BJ (cell line): Measurements from ENCODE around the gene CGB8. TPM values are rescaled to one million over a fixed set of nuclear protein-coding genes. Genes with fewer than 3 reads are reported as not detected.
A peak's percentile ranks its signal among the peaks of the same experiment; 100 is the strongest.

ENCODE experiments used
- CTCF ChIA-PET: fragments of 350-600 bp; formaldehyde crosslinking; extraction: SDS; loops from one replicate; lab custom pipeline; 2021; ENCODE audit warnings: antibody characterized with exemption, inconsistent platforms; lab: Yijun Ruan, JAX
- POLR2A ChIA-PET: fragments of 300-600 bp; sonication (Branson Sonifier 250); formaldehyde crosslinking; extraction: SDS; loops from one replicate; lab custom pipeline; 2021; ENCODE audit warnings: antibody characterized with exemption; lab: Charles Lee
- DNase-seq: peaks from one replicate; pipeline ENCODE4 v3.0.0-alpha.2; 2011; ENCODE audit warnings: low read depth
- H3K27me3 ChIP-seq: 2 replicates; pipeline ENCODE4 v1.6.0; 2011; ENCODE audit warnings: low read length; ENCODE audit not compliant: control insufficient read depth, insufficient read depth
- H3K36me3 ChIP-seq: 2 replicates; pipeline ENCODE4 v1.5.1; 2011; ENCODE audit warnings: low read length; ENCODE audit not compliant: control insufficient read depth, insufficient read depth
- H3K4me3 ChIP-seq: 2 replicates; pipeline ENCODE4 v1.5.1; 2011; ENCODE audit warnings: low read depth, mild to moderate bottlenecking, control low read depth, low read length
- polyA plus RNA-seq: library from polyadenylated mRNA; depleted of rRNA; stranded (reverse); fragments of >200 nt; gene quantifications from 2 replicates; pipeline ENCODE4 v1.2.3, GENCODE V29; 2011
- TF ChIP-seq, protein P1 (sequence below): IDR thresholded peaks from 2 replicates; pipeline ENCODE4 v1.5.1; 2011; ENCODE audit warnings: low read depth, mild to moderate bottlenecking, control low read depth, inconsistent platforms, low read length, moderate library complexity; ENCODE audit not compliant: insufficient read depth

CGB8 gene
- polyA plus RNA-seq, 1 experiment: not detected

DNA sequence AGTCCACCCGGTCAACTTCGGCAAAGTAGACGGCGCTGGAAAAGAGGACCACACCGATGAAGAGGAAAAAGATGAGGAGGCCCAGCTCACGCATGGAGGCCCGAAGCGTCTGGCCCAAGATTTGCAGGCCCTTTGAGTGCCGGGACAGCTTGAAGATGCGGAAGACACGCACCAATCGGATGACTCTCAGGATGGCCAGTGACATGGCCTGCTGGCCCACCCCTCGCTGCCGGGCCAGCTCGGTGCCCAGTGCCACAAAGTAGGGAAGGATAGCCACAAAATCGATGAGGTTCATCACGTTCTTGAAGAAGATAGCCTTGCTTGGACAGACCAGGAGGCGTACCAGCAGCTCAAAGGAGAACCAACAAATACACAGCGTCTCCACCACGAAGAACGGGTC is 21.5 kb upstream of the CGB8 start:
- POLR2A ChIA-PET: no interaction called here

GRCh38 chr19:49069026-49069425 is 20.1 kb upstream of the CGB8 start:
- Histone ChIP-seq H3K4me3 (no peak overlapping the region), H3K36me3 (no peaks in the 10 kb centered on the region), H3K27me3 (peaks cover 28% of the 10 kb centered on the region)
- ChIA-PET CTCF (interaction anchor here (0.8 to 1.7 kb wide), 3 partner anchors 69 to 156 kb away, joined by 3 to 5 read pairs (median 3); no protein-coding TSS in a partner anchor), POLR2A (no interaction called here)
- TF ChIP-seq, protein P1, sequence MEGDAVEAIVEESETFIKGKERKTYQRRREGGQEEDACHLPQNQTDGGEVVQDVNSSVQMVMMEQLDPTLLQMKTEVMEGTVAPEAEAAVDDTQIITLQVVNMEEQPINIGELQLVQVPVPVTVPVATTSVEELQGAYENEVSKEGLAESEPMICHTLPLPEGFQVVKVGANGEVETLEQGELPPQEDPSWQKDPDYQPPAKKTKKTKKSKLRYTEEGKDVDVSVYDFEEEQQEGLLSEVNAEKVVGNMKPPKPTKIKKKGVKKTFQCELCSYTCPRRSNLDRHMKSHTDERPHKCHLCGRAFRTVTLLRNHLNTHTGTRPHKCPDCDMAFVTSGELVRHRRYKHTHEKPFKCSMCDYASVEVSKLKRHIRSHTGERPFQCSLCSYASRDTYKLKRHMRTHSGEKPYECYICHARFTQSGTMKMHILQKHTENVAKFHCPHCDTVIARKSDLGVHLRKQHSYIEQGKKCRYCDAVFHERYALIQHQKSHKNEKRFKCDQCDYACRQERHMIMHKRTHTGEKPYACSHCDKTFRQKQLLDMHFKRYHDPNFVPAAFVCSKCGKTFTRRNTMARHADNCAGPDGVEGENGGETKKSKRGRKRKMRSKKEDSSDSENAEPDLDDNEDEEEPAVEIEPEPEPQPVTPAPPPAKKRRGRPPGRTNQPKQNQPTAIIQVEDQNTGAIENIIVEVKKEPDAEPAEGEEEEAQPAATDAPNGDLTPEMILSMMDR: no peak
- DNase-seq: no peak

More for the DNA sequence above, 21.5 kb upstream of the CGB8 start:
- CTCF ChIA-PET: interaction anchor here (0.8 to 1.8 kb wide), 4 partner anchors 14 to 143 kb away, joined by 3 to 4 read pairs (median 3); no protein-coding TSS in a partner anchor
- H3K27me3 ChIP-seq: peaks cover 25% of the 10 kb centered on the region
- no peaks in the 10 kb centered on the region for H3K36me3 ChIP-seq
- H3K4me3 ChIP-seq: no peak overlapping the region
- TF ChIP-seq, protein P1: no peak
- no peak for DNase-seq

DNA sequence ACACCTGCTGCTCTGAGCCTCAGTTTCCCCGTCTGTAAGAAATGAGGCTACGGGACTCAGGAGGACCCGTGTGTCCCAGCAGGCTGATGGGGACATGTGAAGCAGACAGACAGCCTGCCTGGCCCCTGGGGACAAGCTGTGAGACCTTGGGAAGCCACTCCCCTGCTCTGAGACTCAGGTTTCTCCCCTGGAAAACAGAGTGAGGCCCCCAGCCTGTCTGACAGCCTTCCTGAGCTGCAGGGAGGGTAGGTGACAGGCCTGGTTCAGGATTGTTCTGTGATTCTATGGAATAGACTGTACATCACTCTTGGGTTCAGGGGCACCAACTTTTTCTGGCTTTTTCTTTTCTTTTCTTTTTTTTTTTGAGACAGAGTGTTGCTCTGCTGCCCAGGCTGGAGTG is 18.6 kb upstream of the CGB8 start:
- Histone ChIP-seq H3K27me3 (peaks cover 20% of the 10 kb centered on the region), H3K4me3 (no peak overlapping the region), H3K36me3 (no peaks in the 10 kb centered on the region)
- TF ChIP-seq, protein P1: no peak
- no peak for DNase-seq
- POLR2A ChIA-PET: no interaction called here
- CTCF ChIA-PET: no interaction called here

GRCh38 chr19:49065905-49066512 is 17.1 kb upstream of the CGB8 start:
- peaks cover 17% of the 10 kb centered on the region for H3K27me3 ChIP-seq
- no peak for DNase-seq
- H3K4me3 ChIP-seq: no peak overlapping the region
- POLR2A ChIA-PET: no interaction called here
- no peaks in the 10 kb centered on the region for H3K36me3 ChIP-seq
- TF ChIP-seq, protein P1: no peak
- CTCF ChIA-PET: no interaction called here

GRCh38 chr19:49064768-49065611 is 16.1 kb upstream of the CGB8 start, which contains the start of gene NTF4:
TSS of gene NTF4 (minus strand) at chr19:49064818. CDS start at chr19:49061997, 2,821 bp downstream.
- ChIA-PET CTCF (interaction anchor here (0.8 to 0.9 kb wide), 2 partner anchors 10 to 71 kb away, joined by 3 read pairs; partner anchors contain the start of genes GYS1 and RUVBL2), POLR2A (interaction anchor here (0.8 kb wide), 1 partner anchor 84 kb away, joined by 9 read pairs; no protein-coding TSS in a partner anchor)
- H3K4me3 ChIP-seq: peak within 1 kb of the TSS; percentile 20; the same call in 1 of the 2 replicates
- peaks cover 17% of the 10 kb centered on the region for H3K27me3 ChIP-seq
- no peak for DNase-seq
- H3K36me3 ChIP-seq: no peaks in the 10 kb centered on the region
- TF ChIP-seq, protein P1: no peak
